SU-DHL-6 (cell line): ENCODE results near the gene MTMR3.

Experiments
- CTCF ChIP-seq: fragments of 200-600 bp; sonication (generic); IDR thresholded peaks from one replicate; pipeline ENCODE4 v1.5.1; 2017; ENCODE audit warnings: antibody characterized with exemption, mild to moderate bottlenecking, low read length, moderate library complexity; ENCODE audit not compliant: insufficient read depth, poor library complexity, severe bottlenecking
- EZH2phosphoT487 ChIP-seq: fragments of 200-600 bp; sonication (generic), shearing (Covaris generic); conservative IDR thresholded peaks from 2 replicates; pipeline ENCODE4 v1.6.1; 2018; ENCODE audit warnings: mild to moderate bottlenecking, antibody characterized with exemption, low read length, moderate library complexity, mixed read lengths

DNA sequence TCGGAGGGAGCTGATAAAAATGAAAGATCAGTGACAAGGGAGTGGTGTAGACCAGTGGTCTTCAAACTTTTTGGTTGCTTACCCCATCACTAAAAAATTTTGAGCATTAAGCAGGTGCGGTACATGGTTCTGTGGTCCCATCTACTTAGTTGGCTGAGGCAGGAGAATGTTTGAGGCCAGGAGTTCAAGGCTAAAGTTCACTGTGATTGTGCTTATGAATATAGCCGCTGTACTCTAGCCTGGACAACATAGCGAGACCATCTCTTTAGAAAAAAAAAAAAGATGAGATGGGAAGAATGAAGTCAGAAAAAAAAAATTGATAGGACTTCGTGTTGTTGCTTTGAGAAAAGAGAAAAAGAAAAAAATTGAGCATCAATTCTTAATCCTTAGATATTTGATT, 7.8 kb downstream of the MTMR3 start:
- TF ChIP-seq CTCF = no peak
- TF ChIP-seq EZH2phosphoT487 = no peak
